ENCODE data around the gene MFAP5. TPM values are rescaled to one million over a fixed set of nuclear protein-coding genes. Genes with fewer than 3 reads are reported as not detected.

MFAP5 gene
- total and polyA plus RNA-seq, 2 donors (not counting 1 experiment from before 2014, with no cell fraction given) = 1.3 to 2.0 TPM

DNA sequence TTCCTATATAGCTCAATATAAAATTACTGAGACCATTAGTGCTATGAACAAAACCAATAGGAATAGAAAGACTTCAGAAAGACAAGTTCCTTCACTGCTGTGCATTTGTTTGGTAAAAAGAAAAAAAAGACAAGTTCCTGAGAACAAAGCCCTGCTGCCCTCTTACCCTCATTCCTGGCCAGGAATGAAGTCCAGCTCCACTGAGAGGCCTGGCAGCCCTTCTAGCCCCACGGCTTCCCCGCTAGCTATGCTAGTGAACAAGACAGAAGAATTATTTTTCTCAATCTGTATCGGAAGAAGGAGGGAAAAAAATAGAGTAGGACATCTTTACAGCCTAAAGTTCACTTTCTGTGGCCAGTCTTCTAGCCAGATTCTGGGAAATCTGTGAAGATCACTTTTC lies 1.6 kb downstream of the MFAP5 start:
- H3K4me3 ChIP-seq (replicated peaks in 1 of 4; ENCODE audit: control extremely low read depth in 1 of 4, insufficient read depth in 1 of 4, low read depth in 3 of 4, low read length in 4 of 4) = no peak overlapping the region
- no peak overlapping the region for H3K4me2 ChIP-seq (ENCODE audit: extremely low read depth, insufficient read depth, low read length)
- DNase-seq (ENCODE audit: low read depth in 2 of 2) = peak in 1 of 2 donors; percentile 47
- no peaks in the 10 kb centered on the region for H3K36me3 ChIP-seq (ENCODE audit: control insufficient read depth, insufficient read depth, low read length)
- no peak overlapping the region for H3K27ac ChIP-seq (ENCODE audit: insufficient read depth, low read length)
- no peak overlapping the region for H2AFZ ChIP-seq (ENCODE audit: low read length)
- no peaks in the 10 kb centered on the region for H3K79me2 ChIP-seq (ENCODE audit: control insufficient read depth, insufficient read depth, low read length)
- H3K9ac ChIP-seq (ENCODE audit: insufficient read depth, low read length) = no peak overlapping the region
- H4K20me1 ChIP-seq (ENCODE audit: control insufficient read depth, extremely low read depth, insufficient read depth, low read length) = no peaks in the 10 kb centered on the region
- no peak for TF ChIP-seq EZH2 (IDR thresholded peaks at IDR 0.05; ENCODE audit: low read length, missing control alignments)
- TF ChIP-seq, protein P1, sequence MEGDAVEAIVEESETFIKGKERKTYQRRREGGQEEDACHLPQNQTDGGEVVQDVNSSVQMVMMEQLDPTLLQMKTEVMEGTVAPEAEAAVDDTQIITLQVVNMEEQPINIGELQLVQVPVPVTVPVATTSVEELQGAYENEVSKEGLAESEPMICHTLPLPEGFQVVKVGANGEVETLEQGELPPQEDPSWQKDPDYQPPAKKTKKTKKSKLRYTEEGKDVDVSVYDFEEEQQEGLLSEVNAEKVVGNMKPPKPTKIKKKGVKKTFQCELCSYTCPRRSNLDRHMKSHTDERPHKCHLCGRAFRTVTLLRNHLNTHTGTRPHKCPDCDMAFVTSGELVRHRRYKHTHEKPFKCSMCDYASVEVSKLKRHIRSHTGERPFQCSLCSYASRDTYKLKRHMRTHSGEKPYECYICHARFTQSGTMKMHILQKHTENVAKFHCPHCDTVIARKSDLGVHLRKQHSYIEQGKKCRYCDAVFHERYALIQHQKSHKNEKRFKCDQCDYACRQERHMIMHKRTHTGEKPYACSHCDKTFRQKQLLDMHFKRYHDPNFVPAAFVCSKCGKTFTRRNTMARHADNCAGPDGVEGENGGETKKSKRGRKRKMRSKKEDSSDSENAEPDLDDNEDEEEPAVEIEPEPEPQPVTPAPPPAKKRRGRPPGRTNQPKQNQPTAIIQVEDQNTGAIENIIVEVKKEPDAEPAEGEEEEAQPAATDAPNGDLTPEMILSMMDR (conservative IDR thresholded peaks at IDR 0.05 in 1 of 2, IDR thresholded peaks at IDR 0.05 in 1 of 2; ENCODE audit: low read depth in 1 of 2, low read length in 2 of 2) = no peak
- no peaks in the 10 kb centered on the region for H3K9me3 ChIP-seq (ENCODE audit: control insufficient read depth, insufficient read depth, low read depth, low read length)
- no peaks in the 10 kb centered on the region for H3K4me1 ChIP-seq (ENCODE audit: control insufficient read depth, extremely low read depth, insufficient read depth, low read length)
- no peaks in the 10 kb centered on the region for H3K27me3 ChIP-seq (ENCODE audit: control insufficient read depth, insufficient read depth, low read length)

DNA sequence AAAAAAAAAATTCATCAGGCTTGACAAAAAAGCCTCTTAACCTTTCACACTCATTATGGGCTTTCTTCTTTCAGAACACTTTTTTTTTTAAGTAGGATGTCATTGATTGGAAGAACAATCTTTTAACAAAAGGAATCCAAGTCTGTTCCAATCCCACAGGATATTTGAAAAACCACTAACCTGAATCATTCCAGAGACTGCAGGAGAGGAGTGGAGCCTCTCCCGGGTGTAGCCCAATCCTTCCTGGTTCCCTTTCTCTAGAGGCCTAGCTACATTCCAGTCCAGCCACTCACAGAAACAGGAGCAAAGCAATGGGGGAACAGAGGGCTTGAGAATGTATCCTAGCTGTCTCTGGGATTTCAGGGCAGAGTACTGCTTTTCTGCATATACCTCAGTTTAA lies 4.3 kb downstream of the MFAP5 start:
- no peaks in the 10 kb centered on the region for H3K27me3 ChIP-seq (ENCODE audit: control insufficient read depth, insufficient read depth, low read length)
- peak overlapping the region; percentile 7 for H2AFZ ChIP-seq (ENCODE audit: low read length)
- no peak overlapping the region for H3K9ac ChIP-seq (ENCODE audit: insufficient read depth, low read length)
- H4K20me1 ChIP-seq (ENCODE audit: control insufficient read depth, extremely low read depth, insufficient read depth, low read length) = no peaks in the 10 kb centered on the region
- no peak overlapping the region for H3K4me3 ChIP-seq (replicated peaks in 1 of 4; ENCODE audit: control extremely low read depth in 1 of 4, insufficient read depth in 1 of 4, low read depth in 3 of 4, low read length in 4 of 4)
- no peak overlapping the region for H3K4me2 ChIP-seq (ENCODE audit: extremely low read depth, insufficient read depth, low read length)
- H3K9me3 ChIP-seq (ENCODE audit: control insufficient read depth, insufficient read depth, low read depth, low read length) = no peaks in the 10 kb centered on the region
- no peaks in the 10 kb centered on the region for H3K4me1 ChIP-seq (ENCODE audit: control insufficient read depth, extremely low read depth, insufficient read depth, low read length)
- H3K27ac ChIP-seq (ENCODE audit: insufficient read depth, low read length) = no peak overlapping the region
- peak; percentile 18 to 98 for DNase-seq (ENCODE audit: low read depth in 2 of 2)
- TF ChIP-seq, protein P1 (conservative IDR thresholded peaks at IDR 0.05 in 1 of 2, IDR thresholded peaks at IDR 0.05 in 1 of 2; ENCODE audit: low read depth in 1 of 2, low read length in 2 of 2) = no peak
- no peak for TF ChIP-seq EZH2 (IDR thresholded peaks at IDR 0.05; ENCODE audit: low read length, missing control alignments)
- H3K79me2 ChIP-seq (ENCODE audit: control insufficient read depth, insufficient read depth, low read length) = no peaks in the 10 kb centered on the region
- H3K36me3 ChIP-seq (ENCODE audit: control insufficient read depth, insufficient read depth, low read length) = no peaks in the 10 kb centered on the region

GRCh38 chr12:8655421-8655820 lies 7.2 kb downstream of the MFAP5 start:
- Histone ChIP-seq H3K9me3 (ENCODE audit: control insufficient read depth, insufficient read depth, low read depth, low read length) (no peaks in the 10 kb centered on the region), H3K9ac (ENCODE audit: insufficient read depth, low read length) (no peak overlapping the region), H3K4me1 (ENCODE audit: control insufficient read depth, extremely low read depth, insufficient read depth, low read length) (no peaks in the 10 kb centered on the region), H3K79me2 (ENCODE audit: control insufficient read depth, insufficient read depth, low read length) (no peaks in the 10 kb centered on the region), H2AFZ (ENCODE audit: low read length) (peak overlapping the region; percentile 7), H3K36me3 (ENCODE audit: control insufficient read depth, insufficient read depth, low read length) (no peaks in the 10 kb centered on the region), H3K27me3 (ENCODE audit: control insufficient read depth, insufficient read depth, low read length) (no peaks in the 10 kb centered on the region), H3K4me2 (ENCODE audit: extremely low read depth, insufficient read depth, low read length) (no peak overlapping the region), H4K20me1 (ENCODE audit: control insufficient read depth, extremely low read depth, insufficient read depth, low read length) (no peaks in the 10 kb centered on the region), H3K4me3 (replicated peaks in 1 of 4; ENCODE audit: control extremely low read depth in 1 of 4, insufficient read depth in 1 of 4, low read depth in 3 of 4, low read length in 4 of 4) (no peak overlapping the region), H3K27ac (ENCODE audit: insufficient read depth, low read length) (no peak overlapping the region)
- TF ChIP-seq, protein P1 (conservative IDR thresholded peaks at IDR 0.05 in 1 of 2, IDR thresholded peaks at IDR 0.05 in 1 of 2; ENCODE audit: low read depth in 1 of 2, low read length in 2 of 2) = no peak
- TF ChIP-seq EZH2 (IDR thresholded peaks at IDR 0.05; ENCODE audit: low read length, missing control alignments) = no peak
- no peak for DNase-seq (ENCODE audit: low read depth in 2 of 2)

All from fibroblast of lung (primary cell).